ENCODE results near the gene TNN. TPM values are rescaled to one million over a fixed set of nuclear protein-coding genes. Genes with fewer than 3 reads are reported as not detected.

TNN gene
- total RNA-seq, 1 experiment from 2014 or later, result 0.11 TPM

GRCh38 chr1:175138579-175138978, 70.9 kb downstream of the TNN start:
- H2BK20ac ChIP-seq (ENCODE audit: low read depth, low read length, poor library complexity, severe bottlenecking), result no peak overlapping the region
- no peak overlapping the region for H3K27ac Mint-ChIP-seq
- no CpG with 5 or more reads among the region's 2 CpGs for WGBS (ENCODE audit: extremely low coverage, insufficient read length, low lambda C conversion rate)

More at GRCh38 chr1:175138579-175138978, 70.9 kb downstream of the TNN start:
- H3K23ac ChIP-seq (ENCODE audit: insufficient read length, low read depth, low read length), result no peak overlapping the region
- H4K8ac ChIP-seq (replicated peaks; ENCODE audit: insufficient read length, low read depth, low read length), result no peak overlapping the region
- no peak overlapping the region for H2AFZ ChIP-seq (ENCODE audit: low read length)
- no peaks in the 10 kb centered on the region; a peak in 1 of 5 replicates for H3K9me3 Mint-ChIP-seq
- H3K9me3 ChIP-seq (ENCODE audit: control insufficient read depth, low read depth, low read length), result no peaks in the 10 kb centered on the region
- H3K56ac ChIP-seq (ENCODE audit: insufficient read length, low read depth, low read length), result no peak overlapping the region
- no peaks in the 10 kb centered on the region for H3K4me1 ChIP-seq (ENCODE audit: insufficient read depth, low read length)
- H4K91ac ChIP-seq (ENCODE audit: insufficient read length, low read depth, low read length), result no peak overlapping the region
- H4K20me1 ChIP-seq (ENCODE audit: control insufficient read depth, insufficient read depth, insufficient read length), result no peaks in the 10 kb centered on the region
- H3K79me1 ChIP-seq (ENCODE audit: insufficient read depth, low read depth, low read length, poor library complexity, severe bottlenecking), result no peaks in the 10 kb centered on the region
- no peak overlapping the region for H3K4ac ChIP-seq (ENCODE audit: low read depth, low read length)
- H2BK5ac ChIP-seq (ENCODE audit: insufficient read length, low read length), result no peak overlapping the region
- H4K5ac ChIP-seq (ENCODE audit: insufficient read length, low read depth, low read length), result no peak overlapping the region
- DNase-seq, result no peak
- H3K14ac ChIP-seq (ENCODE audit: insufficient read depth, low read length), result no peak overlapping the region
- peaks cover 3% of the 10 kb centered on the region for H3K27me3 Mint-ChIP-seq (ENCODE audit: low read depth)
- no peaks in the 10 kb centered on the region for H3K79me2 ChIP-seq (ENCODE audit: insufficient read depth, low read length)
- no peak overlapping the region for H3T11ph ChIP-seq (ENCODE audit: low read length)
- no peak for TF ChIP-seq CTCF (conservative IDR thresholded peaks at IDR 0.05)
- H3K4me2 ChIP-seq (ENCODE audit: insufficient read depth, insufficient read length, low read length), result no peak overlapping the region
- no peak overlapping the region for H2BK15ac ChIP-seq (ENCODE audit: low read depth, low read length)
- H3K36me3 Mint-ChIP-seq (ENCODE audit: insufficient read depth in 1 of 3, low read depth in 3 of 3), result no peaks in the 10 kb centered on the region; a peak in 1 of 7 replicates
- H3K4me3 Mint-ChIP-seq, result no peak overlapping the region
- H3K27ac ChIP-seq (ENCODE audit: insufficient read length, low read depth, low read length), result no peak overlapping the region
- peaks cover 3 to 7% of the 10 kb centered on the region in 2 experiments; a peak in 2 of 4 replicates for H3K4me1 Mint-ChIP-seq
- H3K9ac ChIP-seq (ENCODE audit: extremely low read depth, insufficient read length, low read length), result no peak overlapping the region
- H3K27me3 ChIP-seq (ENCODE audit: insufficient read depth, low read length), result 0 out of 2 replicates have a peak, but pooled peaks cover 2% of the 10 kb centered on the region
- H2BK120ac ChIP-seq (ENCODE audit: low read depth, low read length, poor library complexity, severe bottlenecking), result no peak overlapping the region
- H2BK12ac ChIP-seq (ENCODE audit: insufficient read length, low read depth, low read length), result no peak overlapping the region
- no peak overlapping the region for H3K18ac ChIP-seq (ENCODE audit: insufficient read length, low read depth, low read length)
- H3K23me2 ChIP-seq (ENCODE audit: insufficient read length, low read depth, low read length, poor library complexity, severe bottlenecking), result no peaks in the 10 kb centered on the region
- no peak overlapping the region for H2AK5ac ChIP-seq (ENCODE audit: insufficient read length, low read length)
